ENCODE results near the gene MED22. TPM values are rescaled to one million over a fixed set of nuclear protein-coding genes. Genes with fewer than 3 reads are reported as not detected.
"Not testable (repeated sequence)": the region's sequence is repeated elsewhere in the genome, so short reads cannot be mapped to it uniquely, and the experiment has no call there.

The MED22 gene
- total RNA-seq, 1 experiment from 2014 or later, result 26.2 TPM

GRCh38 chr9:133377721-133378216 lies 29.8 kb upstream of the MED22 start:
- no peak for ATAC-seq
- H3K27me3 ChIP-seq (ENCODE audit: control insufficient read depth, insufficient read depth, low read length), result no peaks in the 10 kb centered on the region
- H3K9me3 ChIP-seq (ENCODE audit: control insufficient read depth, insufficient read depth, low read depth, low read length), result no peaks in the 10 kb centered on the region
- no TSS peak for BruUV-seq (replicated peaks)
- peaks cover 13% of the 10 kb centered on the region for H3K4me1 ChIP-seq (ENCODE audit: control insufficient read depth, insufficient read depth, low read length)
- DNase-seq (ENCODE audit: low read depth, low spot score), result no peak
- in situ Hi-C loops (cut with HindIII; ENCODE audit: low pct_unique_long_range_greater_than_20kb, low sequenced_read_pairs) (no loop called here), intact Hi-C loops (cut with micrococcal nuclease; ENCODE audit: unreplicated experiment) (no loop called here)
- CTCF ChIA-PET, result interaction anchor here (0.9 kb wide), 1 partner anchor 21 kb away, joined by 4 read pairs; no protein-coding TSS in a partner anchor
- POLR2A ChIA-PET, result no interaction called here
- no peak overlapping the region for H3K27ac ChIP-seq (ENCODE audit: low read length)
- H3K36me3 ChIP-seq (ENCODE audit: control insufficient read depth, insufficient read depth, low read length), result peaks cover 5% of the 10 kb centered on the region; the same call in 1 of the 2 replicates
- TF ChIP-seq, protein P1, sequence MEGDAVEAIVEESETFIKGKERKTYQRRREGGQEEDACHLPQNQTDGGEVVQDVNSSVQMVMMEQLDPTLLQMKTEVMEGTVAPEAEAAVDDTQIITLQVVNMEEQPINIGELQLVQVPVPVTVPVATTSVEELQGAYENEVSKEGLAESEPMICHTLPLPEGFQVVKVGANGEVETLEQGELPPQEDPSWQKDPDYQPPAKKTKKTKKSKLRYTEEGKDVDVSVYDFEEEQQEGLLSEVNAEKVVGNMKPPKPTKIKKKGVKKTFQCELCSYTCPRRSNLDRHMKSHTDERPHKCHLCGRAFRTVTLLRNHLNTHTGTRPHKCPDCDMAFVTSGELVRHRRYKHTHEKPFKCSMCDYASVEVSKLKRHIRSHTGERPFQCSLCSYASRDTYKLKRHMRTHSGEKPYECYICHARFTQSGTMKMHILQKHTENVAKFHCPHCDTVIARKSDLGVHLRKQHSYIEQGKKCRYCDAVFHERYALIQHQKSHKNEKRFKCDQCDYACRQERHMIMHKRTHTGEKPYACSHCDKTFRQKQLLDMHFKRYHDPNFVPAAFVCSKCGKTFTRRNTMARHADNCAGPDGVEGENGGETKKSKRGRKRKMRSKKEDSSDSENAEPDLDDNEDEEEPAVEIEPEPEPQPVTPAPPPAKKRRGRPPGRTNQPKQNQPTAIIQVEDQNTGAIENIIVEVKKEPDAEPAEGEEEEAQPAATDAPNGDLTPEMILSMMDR (IDR thresholded peaks at IDR 0.05), result no peak
- TF ChIP-seq REST (IDR thresholded peaks at IDR 0.05; ENCODE audit: insufficient read depth in 1 of 2, low read depth in 2 of 2, low read length in 1 of 2) (no peak), TCF7L2 (IDR thresholded peaks at IDR 0.05; ENCODE audit: low read depth, low read length) (no peak), SIN3A (IDR thresholded peaks at IDR 0.05; ENCODE audit: borderline replicate concordance, insufficient read depth, low read depth, low read length) (no peak), POLR2AphosphoS5 (IDR thresholded peaks at IDR 0.05; ENCODE audit: low read depth, low read length) (no peak)
- no peak overlapping the region for H3K4me3 ChIP-seq (ENCODE audit: low read depth in 2 of 2, low read length in 2 of 2)

GRCh38 chr9:133377280-133377679 lies 29.3 kb upstream of the MED22 start:
- H3K4me3 ChIP-seq (ENCODE audit: low read depth in 2 of 2, low read length in 2 of 2); in situ Hi-C loops (cut with HindIII; ENCODE audit: low pct_unique_long_range_greater_than_20kb, low sequenced_read_pairs); H3K36me3 ChIP-seq (ENCODE audit: control insufficient read depth, insufficient read depth, low read length); H3K9me3 ChIP-seq (ENCODE audit: control insufficient read depth, insufficient read depth, low read depth, low read length); DNase-seq (ENCODE audit: low read depth, low spot score); H3K27ac ChIP-seq (ENCODE audit: low read length); BruUV-seq (replicated peaks); CTCF ChIA-PET; H3K27me3 ChIP-seq (ENCODE audit: control insufficient read depth, insufficient read depth, low read length); ATAC-seq; intact Hi-C loops (cut with micrococcal nuclease; ENCODE audit: unreplicated experiment): not testable (repeated sequence)
- POLR2A ChIA-PET, result interaction anchor here (0.7 kb wide), 1 partner anchor 450 kb away, joined by 3 read pairs; no protein-coding TSS in a partner anchor
- H3K4me1 ChIP-seq (ENCODE audit: control insufficient read depth, insufficient read depth, low read length), result peaks cover 13% of the 10 kb centered on the region
